ENCODE results near the gene DCTN2.

GRCh38 chr12:57525615-57526383 lies 21.2 kb downstream of the DCTN2 start:
- TF ChIP-seq GATA2 (IDR thresholded peaks at IDR 0.05; ENCODE audit: low read depth, low read length) (no peak), GATA3 (IDR thresholded peaks at IDR 0.05; ENCODE audit: low read depth, low read length) (no peak)

Data from SH-SY5Y (cell line).